ENCODE measurements around the gene GPS1.

GPS1 gene

GRCh38 chr17:82029990-82030469 is 21.7 kb upstream of the GPS1 start:
- no peak for TF ChIP-seq CTCF (IDR thresholded peaks at IDR 0.05; ENCODE audit: low read length, missing control alignments)
- no peak for DNase-seq (ENCODE audit: low read depth)
- no peak overlapping the region for H3K4me3 ChIP-seq (replicated peaks; ENCODE audit: low read depth, low read length)

- peak; percentile 89 for DNase-seq (ENCODE audit: low read depth)
- TF ChIP-seq CTCF (IDR thresholded peaks at IDR 0.05; ENCODE audit: low read length, missing control alignments), result peak; percentile 71
- H3K4me3 ChIP-seq (replicated peaks; ENCODE audit: low read depth, low read length), result peak overlapping the region; percentile 53
Observed at GRCh38 chr17:82030470-82031302, 21.0 kb upstream of the GPS1 start.

DNA sequence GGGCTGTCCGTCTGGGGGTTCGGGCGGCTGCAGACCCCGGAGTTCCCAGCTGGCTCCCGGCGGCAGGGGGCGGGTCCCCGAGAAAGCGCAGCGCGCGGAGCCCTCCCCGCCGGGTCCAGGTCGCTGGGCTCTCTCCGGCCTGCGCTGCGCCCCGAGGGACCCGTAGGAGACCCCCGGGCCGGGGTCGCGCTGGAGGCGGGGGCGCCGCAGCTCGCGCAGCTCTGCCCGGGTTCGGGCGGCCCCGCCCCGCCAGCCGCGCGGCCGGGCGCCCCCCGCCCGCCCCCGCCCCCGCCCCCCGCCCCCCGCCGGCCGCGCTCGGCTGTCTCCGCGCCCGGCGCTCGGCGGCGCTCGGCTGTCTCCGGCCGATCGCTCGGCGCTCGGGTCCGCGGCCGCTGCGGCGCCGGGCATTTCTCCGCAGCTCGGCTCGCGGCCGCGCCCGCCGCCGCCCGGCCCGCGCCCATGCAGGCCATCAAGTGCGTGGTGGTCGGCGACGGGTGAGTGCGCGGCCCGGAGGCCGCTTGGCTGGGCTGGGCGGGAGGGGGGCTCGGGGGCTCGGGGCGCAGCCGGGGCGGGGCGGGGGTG is 20.3 kb upstream of the GPS1 start, which contains the start of gene RAC3:
Gene RAC3 (plus strand): TSS at position 376 of the 582 bp plus-strand sequence. CDS start 84 bp downstream, at position 460.
- no peak for TF ChIP-seq CTCF (IDR thresholded peaks at IDR 0.05; ENCODE audit: low read length, missing control alignments)
- peak within 1 kb of the TSS; percentile 53 for H3K4me3 ChIP-seq (replicated peaks; ENCODE audit: low read depth, low read length)
- DNase-seq (ENCODE audit: low read depth), result peak; percentile 29

DNA sequence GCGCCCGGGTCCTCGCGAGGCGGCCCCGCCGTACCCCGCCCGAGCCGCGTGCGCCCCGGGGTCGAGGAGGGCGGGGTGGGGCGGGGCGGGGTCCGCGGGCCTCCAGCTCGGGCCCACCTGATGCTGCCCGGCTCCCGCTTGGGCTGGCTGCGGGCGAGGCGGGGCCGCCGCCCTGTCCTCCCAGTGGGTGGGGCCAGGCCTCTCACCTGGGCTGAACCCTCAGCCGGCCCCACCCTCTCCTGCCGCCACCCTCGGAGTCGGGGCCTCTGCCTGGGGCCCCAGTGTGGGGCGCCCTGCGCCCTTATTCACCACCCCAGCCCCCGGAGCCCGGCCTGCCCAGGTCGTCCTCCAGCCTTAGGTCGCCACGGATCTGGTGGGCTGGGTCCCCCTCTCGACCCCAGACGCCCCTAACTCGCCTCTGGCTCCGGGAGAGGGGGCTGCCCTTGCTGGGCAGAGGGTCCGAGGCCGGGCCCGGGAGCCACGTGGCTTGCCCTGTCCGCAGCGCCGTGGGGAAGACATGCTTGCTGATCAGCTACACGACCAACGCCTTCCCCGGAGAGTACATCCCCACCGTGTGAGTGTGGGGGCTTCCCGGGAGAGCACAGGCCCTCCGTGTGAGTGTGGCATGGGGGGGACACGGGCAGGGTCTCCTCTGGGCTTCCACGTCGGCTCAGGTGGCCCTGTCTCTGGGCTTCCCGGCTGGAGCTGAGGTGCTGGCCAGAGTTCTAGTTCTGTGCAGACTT is 19.6 kb upstream of the GPS1 start:
- H3K4me3 ChIP-seq (replicated peaks; ENCODE audit: low read depth, low read length), result peak overlapping the region; percentile 50
- no peak for DNase-seq (ENCODE audit: low read depth)
- TF ChIP-seq CTCF (IDR thresholded peaks at IDR 0.05; ENCODE audit: low read length, missing control alignments), result no peak

DNA sequence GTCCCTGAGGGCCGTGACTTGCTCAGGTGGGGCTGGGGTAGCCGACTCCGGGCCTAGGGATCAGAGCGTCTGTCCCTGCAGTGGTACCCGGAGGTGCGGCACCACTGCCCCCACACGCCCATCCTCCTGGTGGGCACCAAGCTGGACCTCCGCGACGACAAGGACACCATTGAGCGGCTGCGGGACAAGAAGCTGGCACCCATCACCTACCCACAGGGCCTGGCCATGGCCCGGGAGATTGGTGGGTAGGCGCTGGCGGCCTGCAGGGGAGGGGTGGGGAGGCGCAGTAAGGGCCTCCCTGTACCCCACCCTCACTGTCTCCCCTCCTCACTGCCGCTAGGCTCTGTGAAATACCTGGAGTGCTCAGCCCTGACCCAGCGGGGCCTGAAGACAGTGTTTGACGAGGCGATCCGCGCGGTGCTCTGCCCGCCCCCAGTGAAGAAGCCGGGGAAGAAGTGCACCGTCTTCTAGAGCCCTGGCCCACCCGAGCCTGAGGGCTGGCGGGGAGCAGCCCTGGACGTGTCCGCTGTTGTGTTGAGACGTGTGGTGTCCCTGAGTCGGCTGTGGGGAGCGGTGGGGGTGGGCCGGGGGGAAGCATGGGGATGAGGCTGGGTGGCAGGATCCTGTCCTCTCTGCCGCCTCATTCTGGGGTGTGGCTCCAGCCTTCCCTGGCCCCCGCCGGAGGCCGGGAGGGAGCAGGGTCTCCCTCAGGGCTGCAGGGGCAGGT is 18.2 kb upstream of the GPS1 start:
- no peak for DNase-seq (ENCODE audit: low read depth)
- no peak for TF ChIP-seq CTCF (IDR thresholded peaks at IDR 0.05; ENCODE audit: low read length, missing control alignments)
- H3K4me3 ChIP-seq (replicated peaks; ENCODE audit: low read depth, low read length), result no peak overlapping the region

DNA sequence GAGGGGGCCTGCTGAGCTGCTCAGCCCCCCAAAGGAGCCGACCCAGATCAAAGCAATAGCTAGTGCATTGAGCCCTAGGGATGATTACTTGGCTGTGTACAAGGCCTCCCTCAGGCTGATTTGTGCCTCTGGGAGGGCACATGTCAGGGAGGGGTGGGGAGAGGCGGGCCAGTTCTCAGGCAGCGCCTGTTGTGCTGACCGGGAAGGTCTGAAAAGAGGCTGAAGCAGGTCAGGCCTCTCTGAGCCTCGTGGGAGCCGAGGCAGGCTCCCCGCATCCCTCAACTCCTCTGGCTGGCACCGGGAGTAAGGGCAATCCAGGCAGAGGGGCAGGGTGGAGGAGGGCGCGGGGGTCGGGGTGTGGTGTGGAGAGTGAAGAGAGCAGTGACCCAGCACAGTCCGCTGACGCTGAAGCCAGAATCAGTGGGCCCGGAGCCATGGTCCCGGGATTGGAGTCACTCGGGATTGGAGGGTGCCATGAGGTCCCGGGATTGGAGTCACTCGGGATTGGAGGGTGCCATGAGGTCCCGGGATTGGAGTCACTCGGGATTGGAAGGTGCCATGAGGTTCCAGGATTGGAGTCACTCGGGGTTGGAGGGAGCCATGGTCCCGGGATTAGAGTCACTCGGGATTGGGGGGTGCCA is 17.2 kb upstream of the GPS1 start:
- H3K4me3 ChIP-seq (replicated peaks; ENCODE audit: low read depth, low read length), result no peak overlapping the region
- no peak for TF ChIP-seq CTCF (IDR thresholded peaks at IDR 0.05; ENCODE audit: low read length, missing control alignments)
- DNase-seq (ENCODE audit: low read depth), result no peak

All from fibroblast of pulmonary artery (primary cell).